Activated CD8-positive, alpha-beta T cell treated with anti-CD3 and anti-CD28 coated beads for 36 hours (primary cell): ENCODE measurements around the gene S100G. TPM values are rescaled to one million over a fixed set of nuclear protein-coding genes. Genes with fewer than 3 reads are reported as not detected.

Experiments used
- ATAC-seq: fragments of 200-7000 bp; cut with Tn5 transposase; one replicate; pipeline ENCODE4 v1.10.0; 2021; ENCODE audit warnings: mild to moderate bottlenecking, moderate library complexity
- CTCF ChIA-PET: fragments of 350-600 bp; sonication (Branson Sonifier 250); formaldehyde crosslinking; loops from one replicate; lab custom pipeline; 2021; ENCODE audit warnings: antibody characterized with exemption; lab: Charles Lee
- POLR2A ChIA-PET: fragments of 350-600 bp; sonication (Branson Sonifier 250); formaldehyde crosslinking; loops from one replicate; lab custom pipeline; 2021; ENCODE audit warnings: antibody characterized with exemption; lab: Charles Lee
- DNase-seq: peaks from one replicate; pipeline ENCODE4 v3.0.0-alpha.2; 2020
- H3K27ac Mint-ChIP-seq: one replicate; pipeline ENCODE4 v1.8.0; 2021; ENCODE audit warnings: mild to moderate bottlenecking, mixed read lengths
- H3K27me3 Mint-ChIP-seq: one replicate; pipeline ENCODE4 v1.8.0; 2021; ENCODE audit warnings: mixed read lengths
- H3K36me3 Mint-ChIP-seq: one replicate; pipeline ENCODE4 v1.8.0; 2021; ENCODE audit warnings: low read depth, mixed read lengths
- H3K4me1 Mint-ChIP-seq: one replicate; pipeline ENCODE4 v1.8.0; 2021; ENCODE audit warnings: low read depth, mixed read lengths
- H3K4me3 Mint-ChIP-seq: one replicate; pipeline ENCODE4 v1.8.0; 2021; ENCODE audit warnings: mild to moderate bottlenecking, moderate library complexity, mixed read lengths
- H3K9me3 Mint-ChIP-seq: one replicate; pipeline ENCODE4 v1.8.0; 2021; ENCODE audit warnings: mixed read lengths
- intact Hi-C: fragments of 100-400 bp; cut with micrococcal nuclease; formaldehyde crosslinking; loops from one replicate; pipeline ENCODE4 v1.10.0; 2022
- total RNA-seq, 2 experiments: library from RNA; stranded (reverse); gene quantifications; one replicate each; pipeline ENCODE4 v1.2.3, GENCODE V29; 2021
- TF ChIP-seq, protein P1 (sequence below): fragments of 200-600 bp; IDR thresholded peaks from one replicate; pipeline ENCODE4 v1.8.0; 2022; ENCODE audit warnings: antibody characterized with exemption, mild to moderate bottlenecking

Gene S100G
- total RNA-seq, 2 experiments from 2014 or later, result not detected

DNA sequence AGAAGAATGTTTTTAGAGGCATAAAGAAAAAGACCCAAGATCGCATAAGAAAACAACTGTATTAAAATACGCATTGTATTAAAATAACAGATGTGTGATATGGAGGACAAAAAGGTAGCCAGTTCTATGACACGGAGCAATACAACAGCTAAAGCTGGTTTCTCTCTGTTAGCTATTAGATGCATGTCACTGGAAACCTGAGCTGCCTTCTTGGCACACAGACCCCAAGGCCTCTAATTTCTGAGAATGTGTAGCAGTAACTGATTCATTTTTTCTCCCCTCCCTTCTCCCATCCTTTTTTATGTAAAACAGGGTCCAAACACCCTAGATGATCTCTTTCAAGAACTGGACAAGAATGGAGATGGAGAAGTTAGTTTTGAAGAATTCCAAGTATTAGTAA, 4.1 kb downstream of the S100G start:
- intact Hi-C loops, result no loop called here
- Mint-ChIP-seq H3K9me3 (no peaks in the 10 kb centered on the region), H3K27ac (no peak overlapping the region), H3K36me3 (no peaks in the 10 kb centered on the region), H3K4me3 (no peak overlapping the region), H3K4me1 (no peaks in the 10 kb centered on the region), H3K27me3 (no peaks in the 10 kb centered on the region)
- ChIA-PET CTCF (no interaction called here), POLR2A (no interaction called here)
- ATAC-seq (no peak), DNase-seq (no peak)
- TF ChIP-seq, protein P1, sequence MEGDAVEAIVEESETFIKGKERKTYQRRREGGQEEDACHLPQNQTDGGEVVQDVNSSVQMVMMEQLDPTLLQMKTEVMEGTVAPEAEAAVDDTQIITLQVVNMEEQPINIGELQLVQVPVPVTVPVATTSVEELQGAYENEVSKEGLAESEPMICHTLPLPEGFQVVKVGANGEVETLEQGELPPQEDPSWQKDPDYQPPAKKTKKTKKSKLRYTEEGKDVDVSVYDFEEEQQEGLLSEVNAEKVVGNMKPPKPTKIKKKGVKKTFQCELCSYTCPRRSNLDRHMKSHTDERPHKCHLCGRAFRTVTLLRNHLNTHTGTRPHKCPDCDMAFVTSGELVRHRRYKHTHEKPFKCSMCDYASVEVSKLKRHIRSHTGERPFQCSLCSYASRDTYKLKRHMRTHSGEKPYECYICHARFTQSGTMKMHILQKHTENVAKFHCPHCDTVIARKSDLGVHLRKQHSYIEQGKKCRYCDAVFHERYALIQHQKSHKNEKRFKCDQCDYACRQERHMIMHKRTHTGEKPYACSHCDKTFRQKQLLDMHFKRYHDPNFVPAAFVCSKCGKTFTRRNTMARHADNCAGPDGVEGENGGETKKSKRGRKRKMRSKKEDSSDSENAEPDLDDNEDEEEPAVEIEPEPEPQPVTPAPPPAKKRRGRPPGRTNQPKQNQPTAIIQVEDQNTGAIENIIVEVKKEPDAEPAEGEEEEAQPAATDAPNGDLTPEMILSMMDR, result no peak

GRCh38 chrX:16658284-16658683, 8.3 kb downstream of the S100G start:
- Mint-ChIP-seq H3K36me3 (no peaks in the 10 kb centered on the region), H3K27me3 (no peaks in the 10 kb centered on the region), H3K9me3 (no peaks in the 10 kb centered on the region), H3K27ac (no peak overlapping the region), H3K4me3 (no peak overlapping the region), H3K4me1 (no peaks in the 10 kb centered on the region)
- CTCF ChIA-PET, result no interaction called here
- POLR2A ChIA-PET, result no interaction called here
- TF ChIP-seq, protein P1, result no peak
- intact Hi-C loops, result no loop called here
- ATAC-seq (no peak), DNase-seq (no peak)

DNA sequence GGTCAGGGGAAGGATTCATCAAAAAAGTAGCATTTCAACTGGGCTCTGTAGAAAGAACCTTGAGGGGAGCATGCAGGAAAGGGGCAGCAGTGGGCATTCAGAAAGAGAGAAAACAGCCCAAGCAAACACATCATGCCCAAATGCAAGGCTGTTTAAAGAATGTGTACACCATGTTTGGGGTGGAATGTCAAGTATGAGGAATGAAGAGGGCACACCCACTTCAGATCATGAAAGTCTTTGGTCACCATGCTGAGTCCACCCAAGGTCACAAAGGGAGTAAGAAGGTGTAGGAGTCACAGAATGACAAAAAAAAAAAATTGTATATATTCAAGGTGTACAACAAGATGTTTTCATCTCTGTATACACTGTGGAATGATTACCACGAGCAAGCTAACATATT, 9.4 kb downstream of the S100G start:
- H3K36me3 Mint-ChIP-seq, result no peaks in the 10 kb centered on the region
- intact Hi-C loops, result no loop called here
- ChIA-PET POLR2A (no interaction called here), CTCF (no interaction called here)
- no peaks in the 10 kb centered on the region for H3K27me3 Mint-ChIP-seq
- H3K4me1 Mint-ChIP-seq, result no peaks in the 10 kb centered on the region
- ATAC-seq, result no peak
- no peak for DNase-seq
- H3K4me3 Mint-ChIP-seq, result no peak overlapping the region
- TF ChIP-seq, protein P1, result no peak
- H3K27ac Mint-ChIP-seq, result no peak overlapping the region
- H3K9me3 Mint-ChIP-seq, result no peaks in the 10 kb centered on the region

GRCh38 chrX:16661495-16661894, 11.5 kb downstream of the S100G start:
- ChIA-PET CTCF (no interaction called here), POLR2A (no interaction called here)
- H3K4me3 Mint-ChIP-seq, result no peak overlapping the region

DNA sequence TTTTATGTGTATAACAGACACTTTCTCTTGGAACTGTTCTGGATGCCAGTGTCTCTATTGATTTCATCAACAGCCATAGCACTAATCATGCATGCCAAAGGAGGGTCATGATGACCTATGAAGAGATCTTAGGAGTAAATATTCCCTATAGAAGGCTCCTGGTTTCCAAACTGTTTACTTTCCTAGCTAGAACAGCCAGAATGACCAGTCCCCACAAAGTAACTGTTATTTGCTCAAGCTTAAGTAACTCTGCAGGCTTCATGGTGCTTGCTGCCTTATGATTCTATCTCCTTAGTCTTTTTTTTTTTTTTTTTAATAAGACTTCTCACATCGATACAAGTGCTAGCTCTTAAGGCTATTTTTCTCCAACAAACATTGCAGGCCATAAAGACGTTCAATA, 12.4 kb downstream of the S100G start:
- intact Hi-C loops, result no loop called here
- no peak for DNase-seq
- no peaks in the 10 kb centered on the region for H3K27me3 Mint-ChIP-seq
- H3K4me3 Mint-ChIP-seq, result no peak overlapping the region
- H3K9me3 Mint-ChIP-seq, result no peaks in the 10 kb centered on the region
- H3K36me3 Mint-ChIP-seq, result no peaks in the 10 kb centered on the region
- TF ChIP-seq, protein P1, result no peak
- no peak for ATAC-seq
- no peak overlapping the region for H3K27ac Mint-ChIP-seq
- peaks cover 2% of the 10 kb centered on the region for H3K4me1 Mint-ChIP-seq
- POLR2A ChIA-PET, result no interaction called here
- CTCF ChIA-PET, result interaction anchor here (1.7 kb wide), 1 partner anchor 33 kb away, joined by 4 read pairs; no protein-coding TSS in a partner anchor

More at GRCh38 chrX:16661495-16661894, 11.5 kb downstream of the S100G start:
- H3K27ac Mint-ChIP-seq, result no peak overlapping the region
- H3K4me1 Mint-ChIP-seq, result peaks cover 2% of the 10 kb centered on the region
- DNase-seq (no peak), ATAC-seq (no peak)
- no peaks in the 10 kb centered on the region for H3K9me3 Mint-ChIP-seq
- no peaks in the 10 kb centered on the region for H3K27me3 Mint-ChIP-seq
- no peaks in the 10 kb centered on the region for H3K36me3 Mint-ChIP-seq
- intact Hi-C loops, result no loop called here
- TF ChIP-seq, protein P1, result no peak
